T-helper 17 cell (primary cell): ENCODE measurements around the gene TAP2. TPM values are rescaled to one million over a fixed set of nuclear protein-coding genes. Genes with fewer than 3 reads are reported as not detected.
A peak's percentile ranks its signal among the peaks of the same experiment; 100 is the strongest.
"Not testable (repeated sequence)": the region's sequence is repeated elsewhere in the genome, so short reads cannot be mapped to it uniquely, and the experiment has no call there.

Experiments
- ATAC-seq: fragments of 150-1000 bp; cut with Tn5 transposase; 2 replicates; pipeline ENCODE4 v1.10.0; 2021; ENCODE audit warnings: mild to moderate bottlenecking, moderate library complexity
- DNase-seq, 3 donors: peaks; one replicate each; pipeline versions ENCODE4 v3.0.0 to v3.0.0-alpha.2; 2020 to 2021
- H3K9me3 ChIP-seq: one replicate; pipeline ENCODE4 v1.7.0; 2013; ENCODE audit warnings: low read length, mild to moderate bottlenecking; ENCODE audit not compliant: control insufficient read depth, poor library complexity, severe bottlenecking
- H3K27ac Mint-ChIP-seq: one replicate; pipeline ENCODE4 v1.8.0; 2022; ENCODE audit warnings: mild to moderate bottlenecking, moderate library complexity, mixed read lengths
- H3K27me3 Mint-ChIP-seq: one replicate; pipeline ENCODE4 v1.8.0; 2022; ENCODE audit warnings: mixed read lengths
- H3K36me3 Mint-ChIP-seq: one replicate; pipeline ENCODE4 v1.8.0; 2022; ENCODE audit warnings: low read depth, mixed read lengths
- H3K4me1 Mint-ChIP-seq: one replicate; pipeline ENCODE4 v1.8.0; 2022; ENCODE audit warnings: mild to moderate bottlenecking, mixed read lengths
- H3K4me3 Mint-ChIP-seq: one replicate; pipeline ENCODE4 v1.8.0; 2022; ENCODE audit warnings: mild to moderate bottlenecking, moderate library complexity, mixed read lengths
- total RNA-seq, 4 donors: library from RNA in 2 of 4; stranded (reverse) in 2 of 4; gene quantifications; one replicate each; pipeline ENCODE4 v1.2.3 and lab custom pipeline; 2022 to 2026

The TAP2 gene
- 100 to 1,000 TPM in 1 of 2 donors, 10 to 100 TPM in 1; 92.6 to 103 TPM for total RNA-seq
- 78.8 to 80.8 reads per million in 2 donors for total RNA-seq (lab: John Stamatoyannopoulos, UW)

GRCh38 chr6:32838114-32838958 is at the start of gene TAP2:
Gene TAP2 (minus strand): TSS chr6:32838739. CDS start chr6:32838233, 506 bp downstream.
- Mint-ChIP-seq H3K36me3 (peaks cover 24% of the 10 kb centered on the region), H3K27ac (peak within 1 kb of the TSS; percentile 100), H3K4me3 (peak within 1 kb of the TSS; percentile 95), H3K4me1 (peaks cover 67% of the 10 kb centered on the region), H3K27me3 (no peaks in the 10 kb centered on the region)
- DNase-seq (peak; percentile 94 to 99 (median 99)), ATAC-seq (peak; percentile 88)
- no peaks in the 10 kb centered on the region for H3K9me3 ChIP-seq

DNA sequence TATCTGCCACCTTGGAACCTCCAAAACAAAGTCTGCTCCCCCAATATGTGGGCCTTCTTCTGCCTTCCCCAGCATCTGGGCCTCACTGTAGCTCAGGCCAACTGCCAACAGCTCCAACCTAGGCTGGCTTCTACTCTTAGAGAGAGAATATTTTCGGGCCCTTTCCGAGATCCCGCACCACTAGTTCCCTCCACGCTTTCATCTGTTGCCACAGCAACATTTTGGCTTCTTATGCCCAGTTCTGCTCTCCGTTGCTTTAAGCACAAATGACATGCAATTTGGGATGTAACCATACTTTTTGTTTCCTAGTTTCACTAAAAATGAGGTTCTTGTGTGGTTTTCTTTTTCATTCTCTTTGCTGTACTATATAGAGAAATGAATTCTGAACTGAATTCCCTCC is 49.1 kb upstream of the TAP2 start:
- Mint-ChIP-seq H3K27me3 (no peaks in the 10 kb centered on the region), H3K27ac (no peak overlapping the region)
- ATAC-seq, result no peak

DNA sequence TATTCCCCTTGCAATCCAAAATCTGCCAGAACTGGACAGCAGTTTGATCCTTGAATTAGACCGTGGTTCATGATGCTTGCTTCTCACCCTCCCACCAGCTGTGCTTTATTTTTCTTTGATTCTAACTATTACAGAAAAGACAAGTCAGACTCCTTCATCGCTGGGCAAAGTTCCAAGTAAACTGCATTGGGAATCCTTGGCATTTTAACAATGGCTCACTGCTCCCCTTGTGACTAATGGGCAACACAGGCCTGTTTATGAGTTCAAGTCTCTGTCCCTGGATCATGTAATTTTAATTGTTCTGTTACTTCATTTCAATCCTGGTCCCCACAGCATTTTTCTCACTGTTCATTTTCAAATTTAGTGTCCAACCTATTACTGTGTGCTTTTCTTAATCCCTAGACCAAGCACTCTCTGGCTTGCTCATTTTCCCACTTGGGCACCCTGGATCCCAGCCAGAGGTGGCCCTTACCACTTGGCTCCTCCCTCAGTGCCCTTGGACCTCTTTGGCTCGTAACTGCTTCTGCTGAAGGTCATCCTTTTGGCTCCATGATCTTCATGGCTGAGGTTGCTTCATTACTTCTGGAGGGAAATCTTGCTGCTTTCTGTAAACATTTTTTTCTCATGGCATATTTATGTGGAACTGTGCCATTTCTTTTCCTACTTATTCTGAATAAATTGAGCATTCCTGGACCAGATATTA is 48.3 kb upstream of the TAP2 start:
- Mint-ChIP-seq H3K27ac (no peak overlapping the region), H3K36me3 (no peaks in the 10 kb centered on the region), H3K27me3 (no peaks in the 10 kb centered on the region), H3K4me3 (no peak overlapping the region), H3K4me1 (no peaks in the 10 kb centered on the region)
- DNase-seq, result no peak
- ATAC-seq, result no peak
- no peaks in the 10 kb centered on the region for H3K9me3 ChIP-seq

More for the DNA sequence above, 49.1 kb upstream of the TAP2 start:
- no peak for DNase-seq
- Mint-ChIP-seq H3K4me1 (no peaks in the 10 kb centered on the region), H3K4me3 (no peak overlapping the region), H3K36me3 (no peaks in the 10 kb centered on the region)
- no peaks in the 10 kb centered on the region for H3K9me3 ChIP-seq

DNA sequence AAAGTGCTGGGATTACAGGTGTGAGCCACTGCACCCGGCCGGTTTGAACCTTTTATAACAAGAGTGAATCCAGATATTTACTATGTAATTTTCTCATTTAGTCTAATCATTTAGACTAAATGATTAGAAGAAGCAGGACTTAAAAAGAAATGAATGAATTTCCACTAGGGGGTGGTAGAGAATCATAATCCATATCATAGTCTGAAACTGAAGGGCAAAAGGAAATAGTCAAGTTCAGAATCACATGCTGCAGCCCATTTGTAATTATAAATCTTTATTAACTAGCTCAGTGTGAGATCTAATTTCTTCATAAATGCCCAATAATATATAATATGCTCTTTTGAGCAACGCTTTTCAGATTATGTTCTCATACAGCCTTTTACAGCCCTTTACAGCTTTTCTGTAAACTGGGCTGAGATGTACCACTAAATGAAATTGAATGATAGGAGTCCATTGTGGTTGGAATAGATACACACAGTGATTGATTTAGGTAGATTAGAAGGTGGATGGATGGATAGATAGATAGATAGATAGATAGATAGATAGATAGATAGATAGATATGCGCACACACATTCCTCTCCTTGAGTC is 47.3 kb upstream of the TAP2 start:
- Mint-ChIP-seq H3K27me3 (no peaks in the 10 kb centered on the region), H3K4me1 (no peaks in the 10 kb centered on the region), H3K27ac (no peak overlapping the region), H3K4me3 (no peak overlapping the region), H3K36me3 (peaks cover under 1% of the 10 kb centered on the region)
- peak; percentile 60 for ATAC-seq
- no peak for DNase-seq
- no peaks in the 10 kb centered on the region for H3K9me3 ChIP-seq

- H3K27ac Mint-ChIP-seq, result no peak overlapping the region
- H3K9me3 ChIP-seq, result no peaks in the 10 kb centered on the region
- peaks cover 7% of the 10 kb centered on the region for H3K27me3 Mint-ChIP-seq
- ATAC-seq (no peak), DNase-seq (no peak)
- H3K36me3 Mint-ChIP-seq, result peaks cover 8% of the 10 kb centered on the region
- no peaks in the 10 kb centered on the region for H3K4me1 Mint-ChIP-seq
- H3K4me3 Mint-ChIP-seq, result no peak overlapping the region
Measured at GRCh38 chr6:32883789-32884188, 45.2 kb upstream of the TAP2 start.

GRCh38 chr6:32882879-32883250 is 44.3 kb upstream of the TAP2 start:
- Mint-ChIP-seq H3K4me3 (no peak overlapping the region), H3K27ac (no peak overlapping the region), H3K27me3 (peaks cover 7% of the 10 kb centered on the region), H3K36me3 (peaks cover 9% of the 10 kb centered on the region), H3K4me1 (peaks cover under 1% of the 10 kb centered on the region)
- DNase-seq (no peak), ATAC-seq (no peak)
- no peaks in the 10 kb centered on the region for H3K9me3 ChIP-seq

DNA sequence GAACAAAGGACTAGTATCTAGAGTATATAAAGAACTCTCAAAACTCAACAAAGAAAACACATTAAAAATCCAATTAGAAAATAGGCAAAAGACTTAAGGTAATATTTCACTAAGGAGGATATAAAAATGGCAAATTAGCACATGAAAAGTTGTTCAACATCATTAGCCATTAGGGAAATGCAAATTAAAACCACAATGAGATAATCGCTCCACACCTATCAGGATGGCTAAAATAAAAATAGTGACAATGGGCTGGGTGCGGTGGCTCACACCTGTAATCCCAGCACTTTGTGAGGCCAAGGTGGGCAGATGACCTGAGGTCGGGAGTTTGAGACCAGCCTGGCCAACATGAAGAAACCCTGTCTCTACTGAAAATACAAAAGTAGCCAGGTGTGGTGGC is 42.4 kb upstream of the TAP2 start:
- not testable (repeated sequence) for H3K4me3 Mint-ChIP-seq, DNase-seq, H3K9me3 ChIP-seq, H3K4me1 Mint-ChIP-seq, H3K36me3 Mint-ChIP-seq, ATAC-seq, H3K27me3 Mint-ChIP-seq
- peak overlapping the region; percentile 39 for H3K27ac Mint-ChIP-seq

DNA sequence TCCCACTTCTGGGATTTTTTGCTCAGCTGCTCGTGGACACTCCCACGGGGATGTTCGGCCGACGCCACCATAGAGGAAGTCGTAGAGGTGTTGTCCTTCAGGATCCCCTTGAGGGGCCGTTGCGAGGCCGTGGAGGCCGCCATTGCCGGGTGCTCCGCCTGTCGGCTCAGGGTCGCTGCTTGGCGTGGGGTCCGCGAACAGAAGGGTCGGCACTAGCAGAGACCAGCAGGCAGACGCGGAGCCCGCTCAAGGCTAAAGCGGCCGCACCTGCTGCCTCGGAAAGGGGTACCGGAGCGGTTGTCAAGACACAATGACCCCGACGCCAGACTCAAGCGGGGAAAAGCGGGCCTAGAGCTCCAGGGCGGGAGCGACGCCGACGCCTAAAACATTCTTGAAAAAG is 41.2 kb upstream of the TAP2 start:
- H3K4me3 Mint-ChIP-seq, result no peak overlapping the region
- H3K9me3 ChIP-seq, result no peaks in the 10 kb centered on the region
- ATAC-seq, result no peak
- H3K27ac Mint-ChIP-seq, result no peak overlapping the region
- no peak for DNase-seq
- peaks cover 10% of the 10 kb centered on the region for H3K36me3 Mint-ChIP-seq
- H3K4me1 Mint-ChIP-seq, result peaks cover 2% of the 10 kb centered on the region
- peaks cover 7% of the 10 kb centered on the region for H3K27me3 Mint-ChIP-seq

- no peaks in the 10 kb centered on the region for H3K9me3 ChIP-seq
- no peak overlapping the region for H3K27ac Mint-ChIP-seq
- no peak for DNase-seq
- no peak for ATAC-seq
- peaks cover 7% of the 10 kb centered on the region for H3K27me3 Mint-ChIP-seq
- peaks cover 2% of the 10 kb centered on the region for H3K4me1 Mint-ChIP-seq
- H3K4me3 Mint-ChIP-seq, result no peak overlapping the region
- peaks cover 10% of the 10 kb centered on the region for H3K36me3 Mint-ChIP-seq
Measured at GRCh38 chr6:32876603-32877002, 38.1 kb upstream of the TAP2 start.

DNA sequence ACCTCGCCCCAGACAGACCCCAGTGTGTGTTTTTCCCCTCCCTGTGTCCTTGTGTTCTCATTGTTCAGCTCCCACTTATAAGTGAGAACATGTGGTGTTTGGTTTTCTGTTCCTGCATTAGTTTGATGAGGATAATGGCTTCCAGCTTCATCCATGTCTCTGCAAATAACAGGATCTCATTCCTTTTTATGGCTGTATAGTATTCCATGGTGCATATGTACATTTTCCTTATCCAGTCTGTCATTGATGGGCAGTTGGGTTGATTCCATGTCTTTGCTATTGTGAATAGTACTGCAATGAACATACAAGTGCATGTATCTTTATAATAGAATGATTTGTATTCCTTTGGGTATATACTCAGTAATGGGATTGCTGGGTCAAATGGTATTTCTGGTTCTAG is 35.4 kb upstream of the TAP2 start:
- DNase-seq, H3K4me3 Mint-ChIP-seq, H3K4me1 Mint-ChIP-seq, H3K9me3 ChIP-seq, H3K27me3 Mint-ChIP-seq, H3K36me3 Mint-ChIP-seq, H3K27ac Mint-ChIP-seq, ATAC-seq: not testable (repeated sequence)

GRCh38 chr6:32868257-32868788 is 29.8 kb upstream of the TAP2 start:
- no peaks in the 10 kb centered on the region for H3K27me3 Mint-ChIP-seq
- H3K4me3 Mint-ChIP-seq, result no peak overlapping the region
- DNase-seq (peak; percentile 68 to 83 (median 73)), ATAC-seq (peak; percentile 84)
- H3K36me3 Mint-ChIP-seq, result peaks cover 2% of the 10 kb centered on the region
- peak overlapping the region; percentile 68 for H3K27ac Mint-ChIP-seq
- H3K4me1 Mint-ChIP-seq, result peaks cover 19% of the 10 kb centered on the region
- no peaks in the 10 kb centered on the region for H3K9me3 ChIP-seq

DNA sequence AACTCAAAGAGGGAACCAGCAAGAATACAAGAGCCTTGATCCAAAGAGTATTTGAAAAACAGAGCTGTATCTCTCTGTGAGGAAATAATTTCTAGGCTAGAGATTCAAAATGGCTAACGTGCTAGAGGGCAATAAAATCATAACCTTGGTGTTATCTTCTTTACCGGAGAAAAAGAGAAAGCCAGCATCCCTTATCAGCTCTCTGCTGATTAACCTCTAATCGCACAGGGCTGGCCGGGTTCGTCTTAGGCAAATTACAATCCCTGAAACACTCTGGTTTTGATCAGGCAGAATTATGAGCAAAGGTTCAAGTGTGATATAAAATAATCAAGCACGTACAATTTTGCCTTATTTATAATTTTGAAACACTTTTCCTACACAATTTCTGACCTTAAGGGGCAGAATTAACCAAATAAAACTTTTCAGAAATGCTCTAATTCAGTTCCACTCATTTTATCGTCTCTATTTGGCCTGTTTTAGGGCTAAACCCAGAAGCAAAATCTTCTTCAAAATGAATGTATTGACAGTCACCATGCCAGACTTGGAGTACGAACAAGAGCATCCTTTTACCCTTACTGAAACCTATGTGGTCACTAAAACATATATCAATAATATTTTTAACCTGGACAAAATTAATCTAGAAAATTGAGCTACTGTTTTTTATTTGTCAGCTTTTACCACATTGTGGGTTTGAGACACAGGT is 29.2 kb upstream of the TAP2 start:
- DNase-seq, result no peak
- Mint-ChIP-seq H3K27me3 (no peaks in the 10 kb centered on the region), H3K4me3 (peak overlapping the region; percentile 43), H3K36me3 (peaks cover 2% of the 10 kb centered on the region), H3K27ac (peak overlapping the region; percentile 68), H3K4me1 (peaks cover 19% of the 10 kb centered on the region)
- ATAC-seq, result peak; percentile 39
- no peaks in the 10 kb centered on the region for H3K9me3 ChIP-seq
